Neuronal stem cell (in vitro differentiated cells): Measurements from ENCODE around the gene KHDC4. TPM values are rescaled to one million over a fixed set of nuclear protein-coding genes. Genes with fewer than 3 reads are reported as not detected.
A peak's percentile ranks its signal among the peaks of the same experiment; 100 is the strongest.

ENCODE experiments used
- DNase-seq: peaks from one replicate; pipeline ENCODE4 v3.0.0-alpha.2; 2013; ENCODE audit warnings: low spot score
- H2AFZ ChIP-seq: one replicate; pipeline ENCODE4 v1.6.1; 2013; ENCODE audit warnings: mild to moderate bottlenecking, low read length, inconsistent platforms
- H2AK5ac ChIP-seq: 2 replicates; pipeline ENCODE4 v1.6.1; 2013; ENCODE audit warnings: low read depth, mild to moderate bottlenecking, inconsistent platforms, low read length, moderate library complexity, mixed read lengths
- H2BK120ac ChIP-seq: 2 replicates; pipeline ENCODE4 v1.6.1; 2013; ENCODE audit warnings: low read depth, mild to moderate bottlenecking, inconsistent platforms, low read length, moderate library complexity, mixed read lengths
- H2BK12ac ChIP-seq: one replicate; pipeline ENCODE4 v1.6.1; 2013; ENCODE audit warnings: low read length, inconsistent platforms
- H2BK15ac ChIP-seq: 2 replicates; pipeline ENCODE4 v1.6.1; 2013; ENCODE audit warnings: mild to moderate bottlenecking, low read length, inconsistent platforms, mixed read lengths
- H2BK5ac ChIP-seq: one replicate; pipeline ENCODE4 v1.6.1; 2013; ENCODE audit warnings: inconsistent platforms, mild to moderate bottlenecking, low read length, moderate library complexity
- H3K14ac ChIP-seq: one replicate; pipeline ENCODE4 v1.6.1; 2013; ENCODE audit warnings: low read length, inconsistent platforms
- H3K18ac ChIP-seq: 2 replicates; pipeline ENCODE4 v1.6.1; 2013; ENCODE audit warnings: low read length, inconsistent platforms
- H3K23ac ChIP-seq: 2 replicates; pipeline ENCODE4 v1.6.1; 2013; ENCODE audit warnings: low read depth, mild to moderate bottlenecking, mixed read lengths, low read length, inconsistent platforms; ENCODE audit not compliant: poor library complexity
- H3K27ac ChIP-seq: replicated peaks from 3 replicates; pipeline ENCODE4 v1.5.1; 2013; ENCODE audit warnings: low read length, inconsistent platforms
- H3K27me3 ChIP-seq, 3 experiments: 2 replicates each; pipeline ENCODE4 v1.6.1; 2013; ENCODE audit warnings: low read length in 3 of 3, mild to moderate bottlenecking in 2 of 3, inconsistent platforms in 1 of 3, low read depth in 1 of 3, mixed read lengths in 1 of 3, moderate library complexity in 1 of 3; ENCODE audit not compliant: control insufficient read depth in 3 of 3, insufficient read depth in 3 of 3
- H3K36me3 ChIP-seq, 2 donors: replicated peaks in 1 of 2; 2 replicates each; pipeline ENCODE4 v1.6.1; 2013; ENCODE audit warnings: low read length in 2 of 2; ENCODE audit not compliant: control insufficient read depth in 2 of 2, insufficient read depth in 2 of 2
- H3K4ac ChIP-seq: 2 replicates; pipeline ENCODE4 v1.6.1; 2013; ENCODE audit warnings: inconsistent platforms, mild to moderate bottlenecking, low read length, moderate library complexity
- H3K4me1 ChIP-seq, 2 donors: 1 replicate in 1 of 2; 2 replicates in 1 of 2; pipeline ENCODE4 v1.6.1; 2013; ENCODE audit warnings: low read length in 2 of 2, low read depth in 1 of 2; ENCODE audit not compliant: control insufficient read depth in 2 of 2, insufficient read depth in 1 of 2
- H3K4me2 ChIP-seq: one replicate; pipeline ENCODE4 v1.6.1; 2013; ENCODE audit warnings: mild to moderate bottlenecking, low read length, inconsistent platforms; ENCODE audit not compliant: insufficient read depth, poor library complexity, severe bottlenecking
- H3K4me3 ChIP-seq, 2 donors: 2 replicates each; pipeline ENCODE4 v1.5.1; 2013; ENCODE audit warnings: low read length in 2 of 2, mild to moderate bottlenecking in 2 of 2, inconsistent platforms in 1 of 2, moderate library complexity in 1 of 2
- H3K79me1 ChIP-seq: one replicate; pipeline ENCODE4 v1.6.1; 2013; ENCODE audit warnings: low read depth, mild to moderate bottlenecking, inconsistent platforms, low read length, moderate library complexity
- H3K9ac ChIP-seq: one replicate; pipeline ENCODE4 v1.6.1; 2013; ENCODE audit warnings: mild to moderate bottlenecking, low read depth, low read length, inconsistent platforms; ENCODE audit not compliant: poor library complexity
- H3K9me3 ChIP-seq, 2 donors: replicated peaks in 1 of 2; 2 replicates each; pipeline versions ENCODE3 to v1.6.1; 2013; ENCODE audit warnings: low read length in 2 of 2, mild to moderate bottlenecking in 2 of 2, inconsistent platforms in 1 of 2, low read depth in 1 of 2, mixed read lengths in 1 of 2, moderate library complexity in 1 of 2; ENCODE audit not compliant: control insufficient read depth in 2 of 2, insufficient read depth in 1 of 2
- H4K8ac ChIP-seq: one replicate; pipeline ENCODE4 v1.6.1; 2013; ENCODE audit warnings: low read depth, mild to moderate bottlenecking, inconsistent platforms, low read length, moderate library complexity
- H4K91ac ChIP-seq: one replicate; pipeline ENCODE4 v1.6.1; 2013; ENCODE audit warnings: low read length, low read depth, mild to moderate bottlenecking, inconsistent platforms; ENCODE audit not compliant: poor library complexity
- whole genome bisulfite sequencing, 2 donors: extraction: QIAGEN DNeasy Blood & Tissue Kit; methylation state at CpG; one replicate each; pipeline ENCODE4 v1.1.7; 2013; ENCODE audit warnings: missing lambda C conversion rate in 2 of 2, mixed read lengths in 1 of 2; ENCODE audit not compliant: insufficient read length in 2 of 2, insufficient replicate concordance in 1 of 2; ENCODE audit errors: extremely low coverage in 2 of 2; 5-methylcytosine and 5-hydroxymethylcytosine counted together
- small RNA-seq: library from polyadenylated mRNA; stranded (forward); fragments of <200 nt; extraction: miRNeasy Mini kit (QIAGEN cat#:217004); gene quantifications from one replicate; pipeline ENCODE3, GENCODE V24; 2013; ENCODE audit not compliant: insufficient read depth

The KHDC4 gene

GRCh38 chr1:155871390-155871789 is 62.8 kb downstream of the KHDC4 start:
- DNase-seq = no peak
- Histone ChIP-seq H2AFZ (no peak overlapping the region), H3K9ac (no peak overlapping the region), H3K14ac (no peak overlapping the region), H3K27ac (no peak overlapping the region), H2AK5ac (no peak overlapping the region), H3K36me3 (peaks cover 13 to 69% of the 10 kb centered on the region in 2 donors), H3K4ac (no peak overlapping the region), H2BK5ac (no peak overlapping the region), H3K27me3 (no peaks in the 10 kb centered on the region), H3K4me1 (peaks cover 0 to 11% of the 10 kb centered on the region in 2 donors), H2BK12ac (no peak overlapping the region), H3K9me3 (no peaks in the 10 kb centered on the region), H2BK120ac (no peak overlapping the region), H3K4me2 (no peak overlapping the region), H3K18ac (no peak overlapping the region), H2BK15ac (no peak overlapping the region), H3K79me1 (peaks cover 2% of the 10 kb centered on the region), H3K4me3 (no peak overlapping the region), H4K91ac (no peak overlapping the region), H4K8ac (no peak overlapping the region), H3K23ac (no peak overlapping the region)
- WGBS, 2 donors = no CpG with 5 or more reads among the region's 1 CpG

- no peak overlapping the region for H2BK120ac ChIP-seq
- H4K8ac ChIP-seq = no peak overlapping the region
- H3K4ac ChIP-seq = no peak overlapping the region
- H3K27ac ChIP-seq = no peak overlapping the region
- H4K91ac ChIP-seq = no peak overlapping the region
- no CpG with 5 or more reads among the region's 8 CpGs for WGBS, 2 donors
- H3K9ac ChIP-seq = no peak overlapping the region
- H3K4me2 ChIP-seq = no peak overlapping the region
- no peak overlapping the region for H2BK15ac ChIP-seq
- H2AFZ ChIP-seq = no peak overlapping the region
- H3K4me3 ChIP-seq = no peak overlapping the region
- H3K27me3 ChIP-seq = no peaks in the 10 kb centered on the region
- no peak overlapping the region for H2BK5ac ChIP-seq
- H3K23ac ChIP-seq = no peak overlapping the region
- no peaks in the 10 kb centered on the region for H3K9me3 ChIP-seq
- no peak overlapping the region for H3K14ac ChIP-seq
- no peak overlapping the region for H2AK5ac ChIP-seq
- H3K79me1 ChIP-seq = peaks cover 2% of the 10 kb centered on the region
- DNase-seq = no peak
- no peak overlapping the region for H2BK12ac ChIP-seq
- H3K4me1 ChIP-seq = peaks cover 0 to 11% of the 10 kb centered on the region in 2 donors
- peaks cover 13 to 54% of the 10 kb centered on the region in 2 donors for H3K36me3 ChIP-seq
- H3K18ac ChIP-seq = no peak overlapping the region
Observed at GRCh38 chr1:155867766-155868165, 66.4 kb downstream of the KHDC4 start.

GRCh38 chr1:155864393-155864792 is 69.8 kb downstream of the KHDC4 start:
- no peak overlapping the region for H2BK5ac ChIP-seq
- no peaks in the 10 kb centered on the region for H3K9me3 ChIP-seq
- no peak overlapping the region for H3K18ac ChIP-seq
- no peak overlapping the region for H3K4me2 ChIP-seq
- no peak overlapping the region for H3K23ac ChIP-seq
- H4K91ac ChIP-seq = no peak overlapping the region
- no peaks in the 10 kb centered on the region for H3K27me3 ChIP-seq
- H3K9ac ChIP-seq = no peak overlapping the region
- DNase-seq = no peak
- H2AFZ ChIP-seq = no peak overlapping the region
- no peak overlapping the region for H2BK12ac ChIP-seq
- no peak overlapping the region for H3K27ac ChIP-seq
- peaks cover 8 to 36% of the 10 kb centered on the region in 2 donors for H3K36me3 ChIP-seq
- no peak overlapping the region for H3K14ac ChIP-seq
- no peak overlapping the region for H2BK15ac ChIP-seq
- no peak overlapping the region for H2AK5ac ChIP-seq
- H2BK120ac ChIP-seq = no peak overlapping the region
- peaks cover 3% of the 10 kb centered on the region in 2 donors for H3K4me1 ChIP-seq
- no peak overlapping the region for H3K4me3 ChIP-seq
- H4K8ac ChIP-seq = no peak overlapping the region
- no peak overlapping the region for H3K4ac ChIP-seq
- peaks cover 2% of the 10 kb centered on the region for H3K79me1 ChIP-seq

Small RNA genes within 50 kb of the gene (small RNA-seq; reads per million reads assigned to genes)
- 5.1 reads per million, percentile 21 among the genes with 10 or more reads in this experiment for gene MIR6738
- gene RF00015 = not detected
- gene SCARNA4 = not detected
- 212 reads per million, percentile 97 among the genes with 10 or more reads in this experiment for gene SNORA80E
